ENCODE results near the gene TTC23. TPM values are rescaled to one million over a fixed set of nuclear protein-coding genes. Genes with fewer than 3 reads are reported as not detected.
A peak's percentile ranks its signal among the peaks of the same experiment; 100 is the strongest.

Gene TTC23
- total RNA-seq, 1 donor from 2014 or later = 13.9 TPM

GRCh38 chr15:99100245-99101173 is 148.9 kb downstream of the TTC23 start:
- peak; percentile 42 for ATAC-seq

- peak; percentile 10 for ATAC-seq
Measured at GRCh38 chr15:99099661-99100060, 149.7 kb downstream of the TTC23 start.

- no peak for ATAC-seq
Measured at GRCh38 chr15:99098991-99099390, 150.4 kb downstream of the TTC23 start.

DNA sequence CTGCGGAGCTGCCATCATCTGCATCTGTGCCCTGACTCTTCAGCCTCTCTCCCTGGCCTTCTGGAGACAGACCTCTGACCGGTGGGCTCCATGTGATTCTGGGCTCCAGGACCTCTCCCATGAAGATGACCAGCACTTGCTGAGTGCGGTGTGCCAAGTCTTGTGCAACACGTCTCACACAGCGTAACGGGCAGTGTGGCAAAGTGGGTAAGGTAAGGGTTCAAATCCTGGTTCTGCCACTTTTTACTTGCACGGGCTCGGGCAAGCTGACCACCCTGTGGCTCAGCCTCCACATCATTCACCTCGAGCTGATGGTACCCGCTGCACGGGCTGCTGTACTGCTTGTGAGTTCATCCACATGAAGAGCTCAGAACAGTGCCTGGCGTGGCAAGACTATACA is 151.0 kb downstream of the TTC23 start:
- ATAC-seq = no peak

DNA sequence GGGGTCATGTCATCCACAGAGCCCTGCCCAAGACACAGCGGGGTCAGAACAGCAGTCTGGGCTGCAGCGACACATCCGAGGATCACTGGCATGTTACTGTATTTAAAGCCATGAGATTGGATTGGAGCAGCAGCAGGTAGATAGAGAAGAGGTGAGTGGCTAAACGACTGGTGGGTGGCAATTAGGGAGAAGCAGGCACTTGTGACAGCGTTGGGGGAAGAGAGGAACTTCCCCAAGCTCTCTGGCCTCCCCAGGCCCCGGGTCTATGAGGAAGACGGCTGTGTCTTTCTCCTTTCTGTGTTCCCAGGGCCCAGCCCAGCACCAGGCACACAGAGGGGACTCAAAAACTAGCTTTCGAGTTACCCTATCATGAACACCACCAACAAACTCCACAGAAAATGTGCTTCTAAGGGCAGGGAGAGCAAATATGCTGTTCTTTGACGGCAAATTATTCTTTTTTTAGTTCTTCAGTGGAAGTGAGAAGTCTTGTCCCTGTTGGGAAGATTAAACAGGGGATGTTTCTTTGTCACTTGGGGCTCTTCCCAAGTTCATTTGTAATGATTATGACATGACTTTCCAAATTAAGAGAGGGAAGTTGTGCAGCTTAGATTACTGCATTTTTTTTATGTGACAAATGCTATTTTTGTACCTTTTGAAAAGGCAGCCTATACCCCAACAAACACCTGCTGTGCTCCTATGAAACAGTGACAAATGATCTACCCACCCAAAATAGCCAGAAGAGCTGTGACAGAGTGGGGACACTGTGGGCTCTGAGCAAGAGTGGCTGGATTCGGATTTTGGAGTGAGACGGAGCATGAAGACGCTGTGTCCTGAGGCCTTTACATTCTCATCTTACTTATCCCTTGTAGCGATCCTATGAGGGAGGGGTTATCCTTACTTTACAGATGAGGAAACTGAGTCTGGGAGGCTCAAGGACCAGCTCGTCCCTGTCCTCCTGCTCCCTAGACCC is 151.7 kb downstream of the TTC23 start:
- ATAC-seq = no peak

GRCh38 chr15:99096894-99097426 is 152.4 kb downstream of the TTC23 start:
- no peak for ATAC-seq

DNA sequence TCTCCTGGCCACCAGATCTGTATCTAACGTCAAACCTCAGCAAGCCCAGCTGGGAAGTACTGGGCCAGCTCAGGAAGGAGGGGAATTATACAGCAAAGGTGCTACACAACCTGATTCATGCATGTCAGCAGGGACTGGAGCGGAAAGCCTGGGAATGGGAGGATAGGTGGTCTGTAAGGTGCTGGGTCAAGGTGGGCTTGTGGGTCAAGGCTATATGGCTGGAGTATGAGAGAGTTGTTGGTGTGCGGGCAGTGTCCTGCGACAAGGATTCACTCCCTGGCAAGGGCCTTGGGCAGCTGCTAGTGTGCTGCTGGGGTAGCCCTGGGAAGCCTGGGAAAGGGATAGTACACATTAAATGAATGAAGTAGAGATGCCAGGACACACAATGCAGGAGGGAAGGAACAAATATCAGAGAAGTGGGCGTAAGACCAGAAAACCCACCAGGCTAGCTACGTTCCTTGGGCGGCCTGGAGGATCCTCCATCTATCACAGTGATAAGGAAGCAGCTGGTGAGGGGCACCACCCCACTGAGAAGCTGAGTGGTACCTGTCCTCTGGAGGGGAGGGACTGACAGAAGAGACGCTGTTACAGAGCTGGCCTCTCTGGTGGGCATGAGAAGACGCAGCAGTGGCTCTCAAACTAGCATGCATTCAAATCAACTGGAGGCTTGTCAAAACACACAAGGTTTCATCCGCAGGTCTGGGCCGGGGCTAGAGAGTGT is 153.0 kb downstream of the TTC23 start:
- no peak for ATAC-seq

- ATAC-seq = no peak
Measured at GRCh38 chr15:99095626-99096025, 153.8 kb downstream of the TTC23 start.

- ATAC-seq = peak; percentile 71
Measured at GRCh38 chr15:99092554-99093172, 156.7 kb downstream of the TTC23 start.

DNA sequence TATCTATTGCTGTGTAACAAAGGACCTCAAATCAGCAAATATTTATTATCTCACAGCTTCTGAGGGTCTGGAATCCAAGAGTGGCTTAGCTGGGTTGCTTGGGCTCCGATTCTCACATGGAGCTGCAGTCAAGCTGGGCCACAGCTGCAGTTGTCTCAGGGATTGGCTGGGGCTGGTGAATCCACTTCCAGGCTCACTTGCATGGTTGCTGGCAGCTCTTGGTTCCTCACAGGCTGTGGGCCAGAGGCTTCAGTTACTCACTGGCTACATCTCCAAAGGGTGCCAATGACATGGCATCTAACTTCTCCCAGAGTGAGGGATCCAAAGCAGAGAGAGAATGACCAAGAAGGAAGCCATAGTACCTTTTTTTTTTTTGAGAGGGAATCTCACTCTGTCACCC is 158.4 kb downstream of the TTC23 start:
- ATAC-seq = no peak

- peak; percentile 22 for ATAC-seq
Measured at GRCh38 chr15:99090011-99090699, 159.2 kb downstream of the TTC23 start.

- peak; percentile 29 for ATAC-seq
Measured at GRCh38 chr15:99087405-99087943, 161.9 kb downstream of the TTC23 start.

GRCh38 chr15:99086327-99086667 is 163.1 kb downstream of the TTC23 start:
- no peak for ATAC-seq

Other genes with a start within 250 kb of the TTC23 start
- gene PGPEP1L, start 241.8 kb downstream of the TTC23 start, total RNA-seq = not detected
- gene SYNM, start 144.5 kb downstream of the TTC23 start, total RNA-seq = 6.0 TPM
- 21.3 TPM for gene LRRC28, start 1.9 kb upstream of the TTC23 start, total RNA-seq